Vagina (tissue), 2 donors: Measurements from ENCODE around the gene SRGAP3.

ENCODE experiments used
- CTCF ChIP-seq, 3 experiments: fragments of 450-650 bp in 2 of 3; fragments of 200-600 bp in 1 of 3; sonication (generic) in 1 of 3; IDR thresholded peaks; one replicate each; pipeline ENCODE4 v1.5.1; 2017 to 2019; ENCODE audit warnings: antibody characterized with exemption in 3 of 3, mild to moderate bottlenecking in 2 of 3, moderate library complexity in 2 of 3
- POLR2A ChIP-seq, 2 donors: fragments of 450-650 bp; IDR thresholded peaks; one replicate each; pipeline ENCODE4 v1.6.1; 2017; ENCODE audit warnings: antibody characterized with exemption in 2 of 2, mild to moderate bottlenecking in 2 of 2, moderate library complexity in 2 of 2

GRCh38 chr3:8931342-8931741 lies 318.1 kb downstream of the SRGAP3 start:
- no peak for TF ChIP-seq CTCF (IDR thresholded peaks at IDR 0.05)
- no peak for TF ChIP-seq POLR2A (IDR thresholded peaks at IDR 0.05)
